Keratinocyte (primary cell): ENCODE results near the gene CKAP2. TPM values are rescaled to one million over a fixed set of nuclear protein-coding genes. Genes with fewer than 3 reads are reported as not detected.
A peak's percentile ranks its signal among the peaks of the same experiment; 100 is the strongest.

Source experiments
- DNase-seq: peaks from one replicate; pipeline ENCODE4 v3.0.0-alpha.2; 2011; ENCODE audit warnings: low read depth, missing footprints, low spot score
- FAIRE-seq: peaks from 2 replicates; lab custom pipeline; 2011; peaks lifted over from hg19 to GRCh38; lab: Jason Lieb, UNC
- H2AFZ ChIP-seq: 2 replicates; pipeline ENCODE4 v1.6.0; 2012; ENCODE audit warnings: low read length, control low read depth, inconsistent platforms; ENCODE audit not compliant: control insufficient read depth
- H3K27ac ChIP-seq: 2 replicates; pipeline ENCODE4 v1.5.1; 2011; ENCODE audit warnings: low read length; ENCODE audit not compliant: control insufficient read depth, insufficient read depth
- H3K27me3 ChIP-seq: 3 replicates; pipeline ENCODE4 v1.6.0; 2011; ENCODE audit warnings: low read length; ENCODE audit not compliant: control insufficient read depth, insufficient read depth; ENCODE audit errors: extremely low read depth
- H3K36me3 ChIP-seq, 2 experiments: 2 replicates in 1 of 2; 3 replicates in 1 of 2; pipeline ENCODE4 v1.5.1; 2011; ENCODE audit warnings: low read length in 2 of 2, mild to moderate bottlenecking in 1 of 2; ENCODE audit not compliant: control insufficient read depth in 2 of 2, insufficient read depth in 2 of 2; ENCODE audit errors: extremely low read depth in 1 of 2
- H3K4me1 ChIP-seq: 3 replicates; pipeline ENCODE4 v1.5.1; 2011; ENCODE audit warnings: low read length; ENCODE audit not compliant: control insufficient read depth, insufficient read depth; ENCODE audit errors: extremely low read depth
- H3K4me2 ChIP-seq: 3 replicates; pipeline ENCODE4 v1.6.0; 2011; ENCODE audit warnings: low read depth, low read length; ENCODE audit not compliant: control insufficient read depth, insufficient read depth; ENCODE audit errors: extremely low read depth
- H3K4me3 ChIP-seq, 3 experiments: fragments of 200-600 bp in 1 of 3; sonication (generic) in 1 of 3; 2 replicates in 2 of 3; 3 replicates in 1 of 3; pipeline ENCODE4 v1.5.1; 2011 to 2016; ENCODE audit warnings: low read length in 3 of 3, mild to moderate bottlenecking in 3 of 3, control low read depth in 2 of 3, inconsistent platforms in 1 of 3, low read depth in 1 of 3, mixed read lengths in 1 of 3, mixed run types in 1 of 3, moderate library complexity in 1 of 3; ENCODE audit not compliant: control insufficient read depth in 2 of 3, insufficient read depth in 2 of 3; ENCODE audit errors: extremely low read depth in 1 of 3
- H3K79me2 ChIP-seq: 2 replicates; pipeline ENCODE4 v1.6.0; 2012; ENCODE audit warnings: low read length; ENCODE audit not compliant: control insufficient read depth, insufficient read depth
- H3K9ac ChIP-seq: 3 replicates; pipeline ENCODE4 v1.6.0; 2011; ENCODE audit warnings: low read length; ENCODE audit not compliant: control insufficient read depth, insufficient read depth; ENCODE audit errors: extremely low read depth
- H3K9me1 ChIP-seq: 3 replicates; pipeline ENCODE4 v1.6.0; 2011; ENCODE audit warnings: low read length; ENCODE audit not compliant: control insufficient read depth, insufficient read depth; ENCODE audit errors: extremely low read depth
- H3K9me3 ChIP-seq: 2 replicates; pipeline ENCODE4 v1.5.1; 2012; ENCODE audit warnings: low read depth, low read length; ENCODE audit not compliant: control insufficient read depth
- H4K20me1 ChIP-seq: 3 replicates; pipeline ENCODE4 v1.6.0; 2011; ENCODE audit warnings: low read length; ENCODE audit not compliant: control insufficient read depth, insufficient read depth; ENCODE audit errors: extremely low read depth
- EZH2 ChIP-seq: IDR thresholded peaks from one replicate; pipeline ENCODE4 v1.6.1; 2012; ENCODE audit warnings: inconsistent platforms, mild to moderate bottlenecking, low read length, moderate library complexity
- dilution Hi-C: fragments of 300-500 bp; cut with MboI; formaldehyde crosslinking; loops from one replicate; pipeline ENCODE4 v1.7.0; 2020; ENCODE audit warnings: low sequenced_read_pairs; ENCODE audit not compliant: extremely low pct_ligation_motif_present
- polyA plus RNA-seq, 5 experiments: library from polyadenylated mRNA; depleted of rRNA in 3 of 5; stranded (reverse) in 3 of 5; stranded (forward) in 1 of 5; unstranded in 1 of 5; fragments of >200 nt; gene quantifications; 1 replicate in 1 of 5; 2 replicates in 3 of 5; 3 replicates in 1 of 5; pipeline versions ENCODE4 v1.2.1 to v1.2.3, GENCODE V29; 2011 to 2012; ENCODE audit warnings: missing spikeins in 2 of 5, low read depth in 1 of 5, low replicate concordance in 1 of 5
- TF ChIP-seq, protein P1 (sequence below), 3 experiments: IDR thresholded peaks in 1 of 3; conservative IDR thresholded peaks in 1 of 3; optimal IDR thresholded peaks in 1 of 3; 2 replicates in 2 of 3; 3 replicates in 1 of 3; pipeline versions ENCODE3 to v1.5.1; 2011; ENCODE audit warnings: low read length in 3 of 3, mild to moderate bottlenecking in 3 of 3, moderate library complexity in 2 of 3, control low read depth in 1 of 3, inconsistent platforms in 1 of 3; ENCODE audit not compliant: insufficient read depth in 2 of 3; ENCODE audit errors: extremely low read depth in 1 of 3

CKAP2 gene
- polyA plus RNA-seq, 1 donor (not counting 4 experiments of a cell fraction or from before 2014, with no cell fraction given), result 29.7 TPM

DNA sequence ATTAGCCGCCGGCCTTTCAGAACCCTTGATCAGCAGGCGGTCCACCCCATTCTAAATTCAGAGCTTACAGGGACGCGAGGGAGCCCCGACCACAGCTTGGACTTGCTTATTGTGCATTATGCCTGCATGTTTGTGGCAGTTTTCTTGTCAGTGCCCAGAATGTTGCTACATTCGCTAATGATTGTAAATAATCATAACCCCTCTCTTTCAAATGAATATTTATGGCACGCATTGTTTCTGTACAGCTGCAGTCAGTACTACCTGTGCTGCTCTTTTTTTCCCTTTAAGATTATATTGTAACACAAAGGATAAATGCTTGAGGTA is 4.5 kb upstream of the CKAP2 start:
- H4K20me1 ChIP-seq, result no peaks in the 10 kb centered on the region
- H3K79me2 ChIP-seq, result peaks cover 35% of the 10 kb centered on the region
- no peak overlapping the region for H3K27ac ChIP-seq
- H3K4me2 ChIP-seq, result peak overlapping the region; percentile 79
- dilution Hi-C loops, result no loop called here
- H3K9ac ChIP-seq, result peak overlapping the region; percentile 31
- no peaks in the 10 kb centered on the region for H3K9me3 ChIP-seq
- no peaks in the 10 kb centered on the region for H3K27me3 ChIP-seq
- TF ChIP-seq EZH2, result no peak
- FAIRE-seq (no peak), DNase-seq (no peak)
- no peaks in the 10 kb centered on the region for H3K36me3 ChIP-seq
- no peak overlapping the region for H3K4me3 ChIP-seq
- no peaks in the 10 kb centered on the region for H3K9me1 ChIP-seq
- H3K4me1 ChIP-seq, result peaks cover 44% of the 10 kb centered on the region
- H2AFZ ChIP-seq, result peak overlapping the region; percentile 73

DNA sequence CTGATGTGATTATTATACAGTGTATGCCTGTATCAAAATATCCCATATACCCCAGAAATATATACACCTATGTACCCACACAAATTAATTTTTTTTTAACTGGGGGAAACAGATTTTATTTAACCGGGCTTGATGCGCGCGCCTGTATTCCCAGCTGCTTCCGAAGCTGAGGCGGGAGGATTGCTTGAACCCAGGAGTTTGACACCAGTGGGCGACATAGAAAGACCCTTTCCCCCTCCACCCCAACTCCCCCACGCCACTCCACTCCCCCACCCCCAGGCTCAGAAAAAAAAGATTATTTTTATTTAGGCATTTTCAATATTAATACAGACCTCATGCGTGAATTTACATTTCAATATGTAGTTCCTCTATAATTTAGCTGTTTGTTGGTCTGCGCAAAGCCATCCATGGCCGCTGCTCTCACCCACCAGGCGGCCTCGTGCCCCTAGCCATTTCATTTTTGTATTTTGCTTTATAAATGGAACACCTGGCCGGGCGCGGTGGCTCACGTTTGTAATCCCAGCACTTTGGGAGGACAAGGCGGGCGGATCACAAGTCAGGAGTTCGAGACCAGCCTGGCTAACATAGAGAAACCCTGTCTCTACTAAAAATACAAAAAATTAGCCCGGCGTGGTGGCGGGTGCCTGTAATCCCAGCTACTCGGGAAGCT is 4.0 kb upstream of the CKAP2 start:
- no peaks in the 10 kb centered on the region for H3K27me3 ChIP-seq
- TF ChIP-seq, protein P1, sequence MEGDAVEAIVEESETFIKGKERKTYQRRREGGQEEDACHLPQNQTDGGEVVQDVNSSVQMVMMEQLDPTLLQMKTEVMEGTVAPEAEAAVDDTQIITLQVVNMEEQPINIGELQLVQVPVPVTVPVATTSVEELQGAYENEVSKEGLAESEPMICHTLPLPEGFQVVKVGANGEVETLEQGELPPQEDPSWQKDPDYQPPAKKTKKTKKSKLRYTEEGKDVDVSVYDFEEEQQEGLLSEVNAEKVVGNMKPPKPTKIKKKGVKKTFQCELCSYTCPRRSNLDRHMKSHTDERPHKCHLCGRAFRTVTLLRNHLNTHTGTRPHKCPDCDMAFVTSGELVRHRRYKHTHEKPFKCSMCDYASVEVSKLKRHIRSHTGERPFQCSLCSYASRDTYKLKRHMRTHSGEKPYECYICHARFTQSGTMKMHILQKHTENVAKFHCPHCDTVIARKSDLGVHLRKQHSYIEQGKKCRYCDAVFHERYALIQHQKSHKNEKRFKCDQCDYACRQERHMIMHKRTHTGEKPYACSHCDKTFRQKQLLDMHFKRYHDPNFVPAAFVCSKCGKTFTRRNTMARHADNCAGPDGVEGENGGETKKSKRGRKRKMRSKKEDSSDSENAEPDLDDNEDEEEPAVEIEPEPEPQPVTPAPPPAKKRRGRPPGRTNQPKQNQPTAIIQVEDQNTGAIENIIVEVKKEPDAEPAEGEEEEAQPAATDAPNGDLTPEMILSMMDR (optimal IDR thresholded peaks at IDR 0.05 in 1 of 3, IDR thresholded peaks at IDR 0.05 in 1 of 3, conservative IDR thresholded peaks at IDR 0.05 in 1 of 3; ENCODE audit: extremely low read depth in 1 of 3, insufficient read depth in 2 of 3, low read length in 3 of 3), result no peak
- no peak for TF ChIP-seq EZH2
- peaks cover 44% of the 10 kb centered on the region for H3K4me1 ChIP-seq
- no peaks in the 10 kb centered on the region for H3K36me3 ChIP-seq
- no peak for DNase-seq
- H3K9ac ChIP-seq, result no peak overlapping the region
- peaks cover 37% of the 10 kb centered on the region for H3K79me2 ChIP-seq
- H3K4me3 ChIP-seq, result no peak overlapping the region
- H3K4me2 ChIP-seq, result peak overlapping the region; percentile 79
- no peaks in the 10 kb centered on the region for H4K20me1 ChIP-seq
- no peak overlapping the region for H3K27ac ChIP-seq
- H2AFZ ChIP-seq, result no peak overlapping the region
- H3K9me3 ChIP-seq, result no peaks in the 10 kb centered on the region
- FAIRE-seq, result no peak
- dilution Hi-C loops, result no loop called here
- H3K9me1 ChIP-seq, result no peaks in the 10 kb centered on the region

DNA sequence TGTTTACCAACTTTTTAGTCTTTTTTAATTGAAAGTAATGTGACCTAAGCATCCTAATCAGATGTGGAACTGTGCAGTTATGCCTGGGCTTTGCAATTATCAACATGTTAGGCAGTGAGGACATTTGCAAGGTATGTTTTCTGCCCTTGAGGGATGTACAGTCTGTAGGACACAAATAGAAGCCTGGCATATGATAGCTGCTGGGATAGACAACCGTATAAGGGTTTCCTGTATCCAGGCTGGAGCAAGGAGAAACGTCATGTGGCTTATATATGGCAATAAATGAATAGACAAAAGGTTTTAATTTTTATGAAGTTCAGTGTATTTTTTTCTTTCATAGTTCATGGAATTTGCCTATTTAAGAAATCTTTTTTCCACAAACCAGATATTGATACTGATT is 2.8 kb upstream of the CKAP2 start:
- Histone ChIP-seq H3K4me2 (no peak overlapping the region), H2AFZ (no peak overlapping the region), H3K9me3 (no peaks in the 10 kb centered on the region), H4K20me1 (no peaks in the 10 kb centered on the region), H3K79me2 (peaks cover 41% of the 10 kb centered on the region), H3K27me3 (no peaks in the 10 kb centered on the region), H3K9ac (no peak overlapping the region), H3K36me3 (no peaks in the 10 kb centered on the region), H3K4me3 (no peak overlapping the region), H3K27ac (no peak overlapping the region), H3K4me1 (peaks cover 44% of the 10 kb centered on the region), H3K9me1 (no peaks in the 10 kb centered on the region)
- DNase-seq (no peak), FAIRE-seq (no peak)
- dilution Hi-C loops, result no loop called here
- TF ChIP-seq, protein P1 (optimal IDR thresholded peaks at IDR 0.05 in 1 of 3, IDR thresholded peaks at IDR 0.05 in 1 of 3, conservative IDR thresholded peaks at IDR 0.05 in 1 of 3; ENCODE audit: extremely low read depth in 1 of 3, insufficient read depth in 2 of 3, low read length in 3 of 3), result no peak
- TF ChIP-seq EZH2, result no peak
